Activated CD8-positive, alpha-beta memory T cell treated with anti-CD3 and anti-CD28 coated beads for 36 hours (primary cell): ENCODE results near the gene SECTM1. TPM values are rescaled to one million over a fixed set of nuclear protein-coding genes. Genes with fewer than 3 reads are reported as not detected.
"Not testable (repeated sequence)": the region's sequence is repeated elsewhere in the genome, so short reads cannot be mapped to it uniquely, and the experiment has no call there.

Experiments used
- CTCF ChIA-PET: fragments of 350-600 bp; sonication (Branson Sonifier 250); formaldehyde crosslinking; loops from one replicate; lab custom pipeline; 2021; ENCODE audit warnings: antibody characterized with exemption; lab: Charles Lee
- POLR2A ChIA-PET: fragments of 350-600 bp; sonication (Branson Sonifier 250); formaldehyde crosslinking; loops from one replicate; lab custom pipeline; 2021; ENCODE audit warnings: antibody characterized with exemption; lab: Charles Lee
- total RNA-seq, 2 experiments: library from RNA; stranded (reverse); gene quantifications; one replicate each; pipeline ENCODE4 v1.2.3, GENCODE V29; 2021

SECTM1 gene
- total RNA-seq, 2 experiments from 2014 or later = 0.80 to 0.84 TPM

- CTCF ChIA-PET = interaction anchor here (0.6 to 1.5 kb wide), 14 partner anchors 14 to 712 kb away, joined by 3 to 8 read pairs (median 4); partner anchors contain the start of gene UTS2R
- POLR2A ChIA-PET = interaction anchor here (0.7 kb wide), 1 partner anchor 39 kb away, joined by 5 read pairs; no protein-coding TSS in a partner anchor
Measured at GRCh38 chr17:82351713-82352488, 18.3 kb upstream of the SECTM1 start.

DNA sequence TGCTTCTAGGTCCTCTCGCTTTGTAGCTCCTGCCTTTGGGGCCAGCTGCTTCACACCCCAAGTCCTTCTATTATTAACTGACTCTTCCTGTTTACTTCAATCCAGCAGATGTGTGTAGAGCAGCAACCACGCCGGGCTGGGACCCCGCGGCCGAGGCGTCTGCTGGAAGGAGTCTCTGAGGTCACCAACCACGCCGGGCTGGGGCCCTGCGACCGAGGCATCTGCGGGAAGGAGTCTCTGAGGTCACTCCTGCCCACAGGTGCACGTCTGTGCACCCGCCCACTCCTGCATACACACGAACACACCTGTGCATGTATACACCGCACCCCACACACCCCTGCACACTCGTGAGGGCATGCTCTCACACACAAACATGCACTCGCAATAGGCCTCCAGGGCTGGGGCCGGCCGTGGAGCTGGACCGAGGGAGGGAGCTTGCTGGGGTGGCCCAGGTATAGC lies 17.7 kb upstream of the SECTM1 start:
- CTCF ChIA-PET = interaction anchor here (0.9 to 1.5 kb wide), 8 partner anchors 41 to 202 kb away, joined by 3 to 8 read pairs (median 4); partner anchors contain the start of gene CSNK1D

GRCh38 chr17:82350182-82351030 lies 16.8 kb upstream of the SECTM1 start:
- POLR2A ChIA-PET = no interaction called here

More for the DNA sequence above, 17.7 kb upstream of the SECTM1 start:
- POLR2A ChIA-PET = no interaction called here

DNA sequence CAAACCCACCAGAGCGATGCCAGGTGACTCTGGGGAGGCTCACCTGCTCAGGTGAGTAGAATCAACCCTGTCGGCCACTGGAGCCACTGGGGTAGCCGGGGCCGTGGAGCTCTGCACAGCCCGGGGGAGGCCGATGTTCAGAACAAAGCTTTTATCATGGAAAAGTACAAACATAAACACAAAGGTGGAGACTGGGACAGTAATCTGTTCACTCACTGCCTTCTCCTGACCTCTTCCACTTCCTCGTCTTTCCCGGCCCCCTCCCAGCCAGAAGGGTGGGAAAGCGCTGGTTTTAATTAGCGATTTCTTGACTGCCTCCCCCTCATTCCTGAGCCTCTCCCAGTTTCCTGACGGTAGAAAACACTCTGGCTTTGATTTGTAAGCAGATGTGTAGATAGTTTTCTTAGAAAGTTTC lies 15.7 kb upstream of the SECTM1 start:
- ChIA-PET POLR2A (no interaction called here), CTCF (no interaction called here)

More at GRCh38 chr17:82350182-82351030, 16.8 kb upstream of the SECTM1 start:
- CTCF ChIA-PET = interaction anchor here (1.0 to 1.5 kb wide), 8 partner anchors 42 to 203 kb away, joined by 3 to 8 read pairs (median 4); partner anchors contain the start of gene CSNK1D

DNA sequence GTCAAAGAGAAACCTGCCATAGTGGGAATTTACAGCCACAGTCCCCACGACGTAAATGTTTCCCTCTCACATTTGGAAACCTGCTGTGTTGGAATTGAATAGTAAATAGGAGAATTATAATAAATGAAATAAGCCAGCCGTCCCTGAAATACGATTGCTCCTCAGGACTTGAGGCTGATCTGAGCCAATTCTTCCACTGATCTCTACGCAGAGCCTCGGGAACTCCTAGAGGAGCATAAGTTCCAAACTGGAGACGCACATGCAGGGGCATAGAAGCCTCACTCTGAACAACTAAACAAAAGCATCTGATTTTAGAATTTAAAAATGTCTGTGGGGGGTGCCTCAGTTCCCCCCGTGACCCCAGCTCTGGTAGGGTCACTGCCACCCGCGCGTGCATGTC lies 15.3 kb upstream of the SECTM1 start:
- CTCF ChIA-PET = no interaction called here
- POLR2A ChIA-PET = no interaction called here

GRCh38 chr17:82348434-82348833 lies 14.9 kb upstream of the SECTM1 start:
- ChIA-PET CTCF (no interaction called here), POLR2A (no interaction called here)

DNA sequence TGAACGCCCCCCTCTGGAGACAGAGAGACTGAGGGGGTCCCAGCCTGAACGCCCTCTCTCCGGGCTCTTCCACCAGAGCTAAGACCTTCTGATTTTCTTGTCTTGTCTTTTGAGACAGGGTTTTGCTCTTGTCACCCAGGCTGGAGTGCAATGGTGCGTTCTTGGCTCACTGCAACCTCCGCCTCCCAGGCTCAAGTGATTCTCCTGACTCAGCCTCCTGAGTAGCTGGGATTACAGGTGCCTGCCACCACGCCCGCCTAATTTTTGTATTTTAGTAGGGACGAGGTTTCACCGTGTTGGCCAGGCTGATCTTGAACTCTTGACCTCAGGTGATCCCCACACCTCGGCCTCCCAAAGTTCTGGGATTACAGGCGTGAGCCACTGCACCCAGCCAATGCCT lies 14.4 kb upstream of the SECTM1 start:
- POLR2A ChIA-PET, CTCF ChIA-PET: not testable (repeated sequence)

- ChIA-PET CTCF (interaction anchor here (0.7 kb wide), 1 partner anchor 12 kb away, joined by 3 read pairs; no protein-coding TSS in a partner anchor), POLR2A (no interaction called here)
Measured at GRCh38 chr17:82346342-82347300, 13.1 kb upstream of the SECTM1 start.

GRCh38 chr17:82345151-82345976 lies 11.8 kb upstream of the SECTM1 start:
- ChIA-PET CTCF (no interaction called here), POLR2A (no interaction called here)

- POLR2A ChIA-PET = no interaction called here
Measured at GRCh38 chr17:82344175-82344907, 10.8 kb upstream of the SECTM1 start.

GRCh38 chr17:82343560-82343959 lies 10.0 kb upstream of the SECTM1 start:
- ChIA-PET CTCF (no interaction called here), POLR2A (interaction anchor here (0.6 kb wide), 1 partner anchor 60 kb away, joined by 5 read pairs; no protein-coding TSS in a partner anchor)

More at GRCh38 chr17:82344175-82344907, 10.8 kb upstream of the SECTM1 start:
- CTCF ChIA-PET = no interaction called here

- POLR2A ChIA-PET = no interaction called here
- CTCF ChIA-PET = no interaction called here
Measured at GRCh38 chr17:82342361-82343079, 9.0 kb upstream of the SECTM1 start.

- POLR2A ChIA-PET = no interaction called here
- CTCF ChIA-PET = no interaction called here
Measured at GRCh38 chr17:82339634-82340580, 6.3 kb upstream of the SECTM1 start.

DNA sequence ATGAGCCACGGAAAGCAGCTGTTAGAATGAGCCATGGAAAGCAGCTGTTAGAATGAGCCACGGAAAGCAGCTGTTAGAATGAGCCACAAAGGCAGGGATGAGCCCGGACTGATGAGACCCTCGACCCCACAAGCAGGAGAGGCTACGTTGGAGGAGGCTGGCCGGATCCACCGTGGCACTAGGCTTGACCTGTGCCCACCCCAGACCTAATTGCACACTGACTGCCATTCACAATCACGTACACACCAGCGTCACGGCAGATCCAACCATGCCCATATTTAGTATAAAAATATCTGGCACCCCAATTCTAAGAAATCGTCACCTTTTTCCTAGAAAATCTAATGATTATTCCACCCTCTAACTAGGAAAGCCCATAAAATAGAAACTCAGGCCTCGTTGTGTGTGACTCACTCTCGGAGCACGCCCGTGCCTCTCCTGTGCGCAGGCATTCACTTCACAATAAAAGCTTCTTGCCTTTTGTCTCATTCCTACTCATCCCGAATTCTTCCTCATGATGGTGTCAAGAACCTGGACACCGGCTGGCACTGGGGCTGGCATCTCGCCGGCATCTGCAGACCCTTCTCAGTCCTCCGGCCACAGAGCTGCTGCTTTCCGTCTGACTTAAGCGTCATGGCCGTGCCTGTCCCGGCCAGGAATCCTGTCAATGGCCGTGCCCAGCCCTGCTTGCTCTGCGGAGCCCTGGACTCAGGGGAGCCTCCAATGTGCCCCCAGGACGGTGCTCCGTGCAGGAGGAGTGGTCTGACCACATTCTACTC lies 5.5 kb upstream of the SECTM1 start:
- CTCF ChIA-PET = interaction anchor here (1.6 kb wide), 1 partner anchor 37 kb away, joined by 4 read pairs; no protein-coding TSS in a partner anchor
- POLR2A ChIA-PET = no interaction called here
